GM23338 (cell line): ENCODE data around the gene CEMIP2.

ENCODE experiments used
- JUNB ChIP-seq: IDR thresholded peaks from one replicate; pipeline ENCODE4 v1.6.1; 2016; ENCODE audit warnings: antibody characterized with exemption; ENCODE audit not compliant: unreplicated experiment
- POLR2AphosphoS5 ChIP-seq: IDR thresholded peaks from 2 replicates; pipeline ENCODE4 v1.6.1; 2016; ENCODE audit warnings: antibody characterized with exemption, low read depth
- STAT1 ChIP-seq: IDR thresholded peaks from one replicate; pipeline ENCODE4 v1.6.1; 2016; ENCODE audit warnings: antibody characterized with exemption; ENCODE audit not compliant: unreplicated experiment
- ZNF114 ChIP-seq: fragments of 250-450 bp; sonication (Bioruptor Pico); IDR thresholded peaks from 2 replicates; pipeline ENCODE4 v1.5.0; 2020; ENCODE audit warnings: mild to moderate bottlenecking, moderate library complexity
- ZNF331 ChIP-seq: fragments of 250-450 bp; sonication (Bioruptor Pico); IDR thresholded peaks from 2 replicates; pipeline ENCODE4 v1.5.0; 2020; ENCODE audit warnings: low read depth, mild to moderate bottlenecking, moderate library complexity
- TF ChIP-seq, protein P1 (sequence below), 2 experiments: fragments of 200-600 bp in 1 of 2; sonication (generic) in 1 of 2; conservative IDR thresholded peaks; 2 replicates each; pipeline versions ENCODE4 v1.5.1 to v1.6.1; 2016 to 2017; ENCODE audit warnings: antibody characterized with exemption in 2 of 2, low read depth in 2 of 2, mild to moderate bottlenecking in 2 of 2, moderate library complexity in 1 of 2
- TF ChIP-seq, protein P2 (sequence below): IDR thresholded peaks from one replicate; pipeline ENCODE4 v1.6.1; 2018; ENCODE audit warnings: antibody characterized with exemption; ENCODE audit not compliant: unreplicated experiment

DNA sequence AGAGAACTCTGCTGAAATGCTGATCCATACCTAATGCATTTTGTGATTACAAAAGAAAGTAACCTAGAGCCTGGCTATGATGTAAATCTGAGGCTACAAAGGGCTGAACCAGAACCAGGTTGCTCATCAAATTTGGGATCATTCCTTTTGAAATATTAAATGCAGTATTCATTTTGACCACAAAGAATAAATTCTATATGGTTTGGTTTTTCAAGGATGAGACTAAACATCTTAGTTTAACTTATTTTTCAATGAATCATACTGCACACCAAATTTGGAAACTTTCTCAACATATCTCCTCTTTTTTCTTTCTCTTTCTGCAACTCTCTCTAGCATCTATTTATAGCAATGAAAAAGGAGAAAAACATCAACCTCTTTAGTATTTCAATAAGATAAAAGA is 46.5 kb downstream of the CEMIP2 start:
- no peak for TF ChIP-seq POLR2AphosphoS5
- TF ChIP-seq, protein P1, sequence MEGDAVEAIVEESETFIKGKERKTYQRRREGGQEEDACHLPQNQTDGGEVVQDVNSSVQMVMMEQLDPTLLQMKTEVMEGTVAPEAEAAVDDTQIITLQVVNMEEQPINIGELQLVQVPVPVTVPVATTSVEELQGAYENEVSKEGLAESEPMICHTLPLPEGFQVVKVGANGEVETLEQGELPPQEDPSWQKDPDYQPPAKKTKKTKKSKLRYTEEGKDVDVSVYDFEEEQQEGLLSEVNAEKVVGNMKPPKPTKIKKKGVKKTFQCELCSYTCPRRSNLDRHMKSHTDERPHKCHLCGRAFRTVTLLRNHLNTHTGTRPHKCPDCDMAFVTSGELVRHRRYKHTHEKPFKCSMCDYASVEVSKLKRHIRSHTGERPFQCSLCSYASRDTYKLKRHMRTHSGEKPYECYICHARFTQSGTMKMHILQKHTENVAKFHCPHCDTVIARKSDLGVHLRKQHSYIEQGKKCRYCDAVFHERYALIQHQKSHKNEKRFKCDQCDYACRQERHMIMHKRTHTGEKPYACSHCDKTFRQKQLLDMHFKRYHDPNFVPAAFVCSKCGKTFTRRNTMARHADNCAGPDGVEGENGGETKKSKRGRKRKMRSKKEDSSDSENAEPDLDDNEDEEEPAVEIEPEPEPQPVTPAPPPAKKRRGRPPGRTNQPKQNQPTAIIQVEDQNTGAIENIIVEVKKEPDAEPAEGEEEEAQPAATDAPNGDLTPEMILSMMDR (conservative IDR thresholded peaks at IDR 0.05; ENCODE audit: low read depth in 2 of 2) = no peak
- no peak for TF ChIP-seq JUNB
- TF ChIP-seq ZNF331 (CRISPR knock-in tag) = no peak
- no peak for TF ChIP-seq STAT1
- TF ChIP-seq, protein P2, sequence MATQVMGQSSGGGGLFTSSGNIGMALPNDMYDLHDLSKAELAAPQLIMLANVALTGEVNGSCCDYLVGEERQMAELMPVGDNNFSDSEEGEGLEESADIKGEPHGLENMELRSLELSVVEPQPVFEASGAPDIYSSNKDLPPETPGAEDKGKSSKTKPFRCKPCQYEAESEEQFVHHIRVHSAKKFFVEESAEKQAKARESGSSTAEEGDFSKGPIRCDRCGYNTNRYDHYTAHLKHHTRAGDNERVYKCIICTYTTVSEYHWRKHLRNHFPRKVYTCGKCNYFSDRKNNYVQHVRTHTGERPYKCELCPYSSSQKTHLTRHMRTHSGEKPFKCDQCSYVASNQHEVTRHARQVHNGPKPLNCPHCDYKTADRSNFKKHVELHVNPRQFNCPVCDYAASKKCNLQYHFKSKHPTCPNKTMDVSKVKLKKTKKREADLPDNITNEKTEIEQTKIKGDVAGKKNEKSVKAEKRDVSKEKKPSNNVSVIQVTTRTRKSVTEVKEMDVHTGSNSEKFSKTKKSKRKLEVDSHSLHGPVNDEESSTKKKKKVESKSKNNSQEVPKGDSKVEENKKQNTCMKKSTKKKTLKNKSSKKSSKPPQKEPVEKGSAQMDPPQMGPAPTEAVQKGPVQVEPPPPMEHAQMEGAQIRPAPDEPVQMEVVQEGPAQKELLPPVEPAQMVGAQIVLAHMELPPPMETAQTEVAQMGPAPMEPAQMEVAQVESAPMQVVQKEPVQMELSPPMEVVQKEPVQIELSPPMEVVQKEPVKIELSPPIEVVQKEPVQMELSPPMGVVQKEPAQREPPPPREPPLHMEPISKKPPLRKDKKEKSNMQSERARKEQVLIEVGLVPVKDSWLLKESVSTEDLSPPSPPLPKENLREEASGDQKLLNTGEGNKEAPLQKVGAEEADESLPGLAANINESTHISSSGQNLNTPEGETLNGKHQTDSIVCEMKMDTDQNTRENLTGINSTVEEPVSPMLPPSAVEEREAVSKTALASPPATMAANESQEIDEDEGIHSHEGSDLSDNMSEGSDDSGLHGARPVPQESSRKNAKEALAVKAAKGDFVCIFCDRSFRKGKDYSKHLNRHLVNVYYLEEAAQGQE = no peak
- no peak for TF ChIP-seq ZNF114
